Measurements from ENCODE around the gene PAPSS1.

Gene PAPSS1

DNA sequence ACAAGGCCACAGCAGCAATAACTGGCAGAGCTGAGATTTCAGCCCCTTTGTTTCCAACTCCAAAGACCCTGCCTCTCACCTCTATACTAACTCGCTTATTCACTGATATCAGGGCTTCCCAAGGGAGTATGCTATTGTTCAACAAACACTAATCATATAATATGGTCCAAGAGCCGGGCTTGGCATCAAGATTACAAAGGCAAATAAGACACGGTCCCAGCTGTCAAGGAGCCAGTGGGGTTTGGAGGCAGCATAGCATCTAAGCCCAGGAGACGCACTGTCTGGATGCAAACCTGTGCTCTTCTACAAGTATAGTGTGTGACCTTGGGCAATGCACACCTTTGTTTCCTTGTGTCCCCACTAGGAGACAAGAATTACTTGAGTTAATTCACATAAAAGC lies 28.7 kb downstream of the PAPSS1 start:
- TF ChIP-seq, protein P1, sequence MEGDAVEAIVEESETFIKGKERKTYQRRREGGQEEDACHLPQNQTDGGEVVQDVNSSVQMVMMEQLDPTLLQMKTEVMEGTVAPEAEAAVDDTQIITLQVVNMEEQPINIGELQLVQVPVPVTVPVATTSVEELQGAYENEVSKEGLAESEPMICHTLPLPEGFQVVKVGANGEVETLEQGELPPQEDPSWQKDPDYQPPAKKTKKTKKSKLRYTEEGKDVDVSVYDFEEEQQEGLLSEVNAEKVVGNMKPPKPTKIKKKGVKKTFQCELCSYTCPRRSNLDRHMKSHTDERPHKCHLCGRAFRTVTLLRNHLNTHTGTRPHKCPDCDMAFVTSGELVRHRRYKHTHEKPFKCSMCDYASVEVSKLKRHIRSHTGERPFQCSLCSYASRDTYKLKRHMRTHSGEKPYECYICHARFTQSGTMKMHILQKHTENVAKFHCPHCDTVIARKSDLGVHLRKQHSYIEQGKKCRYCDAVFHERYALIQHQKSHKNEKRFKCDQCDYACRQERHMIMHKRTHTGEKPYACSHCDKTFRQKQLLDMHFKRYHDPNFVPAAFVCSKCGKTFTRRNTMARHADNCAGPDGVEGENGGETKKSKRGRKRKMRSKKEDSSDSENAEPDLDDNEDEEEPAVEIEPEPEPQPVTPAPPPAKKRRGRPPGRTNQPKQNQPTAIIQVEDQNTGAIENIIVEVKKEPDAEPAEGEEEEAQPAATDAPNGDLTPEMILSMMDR (IDR thresholded peaks at IDR 0.05; ENCODE audit: low read depth, low read length) = no peak
- H3K4me3 ChIP-seq (ENCODE audit: low read depth, low read length) = no peak overlapping the region
- in situ Hi-C loops (cut with HindIII; ENCODE audit: low sequenced_read_pairs) = no loop called here
- no peak for DNase-seq (ENCODE audit: low read depth, low spot score)

DNA sequence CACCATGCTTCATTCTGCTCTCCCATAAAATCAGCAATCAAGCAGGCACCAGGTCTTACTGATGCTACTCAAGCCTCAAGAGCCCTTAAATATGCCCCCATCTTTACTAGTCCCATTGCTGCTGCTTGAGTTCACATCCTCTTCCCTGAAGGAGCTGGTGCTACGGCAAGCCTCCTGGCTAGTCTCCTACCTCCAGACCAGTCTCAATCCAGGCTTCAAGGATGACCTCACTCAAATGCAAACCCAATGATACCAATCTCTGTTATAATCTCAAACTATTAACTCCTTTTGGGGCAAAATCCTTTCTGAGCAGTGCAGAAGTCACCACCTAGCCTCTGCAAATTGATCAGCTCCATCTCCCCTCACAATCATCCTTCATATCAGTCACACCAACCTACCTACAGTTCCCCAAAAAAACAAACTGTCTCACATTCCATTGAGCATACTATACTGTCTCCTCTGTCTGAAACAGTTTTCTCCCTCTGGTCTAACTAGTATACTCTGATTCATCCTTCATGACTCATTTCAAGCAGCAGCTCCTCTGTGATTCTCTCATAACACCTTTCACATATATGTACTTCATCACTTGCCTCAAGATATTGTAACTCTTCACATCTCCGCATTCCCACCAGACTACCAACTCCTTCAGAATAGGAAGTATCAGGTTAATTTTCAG lies 30.0 kb downstream of the PAPSS1 start:
- in situ Hi-C loops (cut with HindIII; ENCODE audit: low sequenced_read_pairs) = no loop called here
- DNase-seq (ENCODE audit: low read depth, low spot score) = peak; percentile 86
- H3K4me3 ChIP-seq (ENCODE audit: low read depth, low read length) = no peak overlapping the region
- TF ChIP-seq, protein P1 (IDR thresholded peaks at IDR 0.05; ENCODE audit: low read depth, low read length) = no peak

DNA sequence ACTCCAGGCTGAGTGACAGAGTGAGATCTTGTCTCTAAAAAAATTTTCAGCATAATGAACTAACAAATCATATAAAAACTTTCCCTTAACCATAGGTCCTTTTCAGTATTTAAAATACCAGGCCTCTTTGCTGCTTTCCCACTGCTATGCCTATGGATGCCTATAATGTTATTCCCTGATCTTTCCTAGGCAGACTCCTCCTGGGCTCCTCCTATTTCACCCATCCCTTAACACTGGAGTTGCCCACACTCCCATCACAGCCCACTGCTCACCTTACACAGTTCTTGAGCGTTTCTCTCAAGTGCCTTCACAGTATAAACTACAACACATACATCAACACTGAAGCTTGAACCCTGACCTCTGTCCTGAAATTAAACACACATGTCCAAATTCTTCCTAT lies 31.6 kb downstream of the PAPSS1 start:
- H3K4me3 ChIP-seq (ENCODE audit: low read depth, low read length) = no peak overlapping the region
- in situ Hi-C loops (cut with HindIII; ENCODE audit: low sequenced_read_pairs) = no loop called here
- TF ChIP-seq, protein P1 (IDR thresholded peaks at IDR 0.05; ENCODE audit: low read depth, low read length) = no peak
- no peak for DNase-seq (ENCODE audit: low read depth, low spot score)

DNA sequence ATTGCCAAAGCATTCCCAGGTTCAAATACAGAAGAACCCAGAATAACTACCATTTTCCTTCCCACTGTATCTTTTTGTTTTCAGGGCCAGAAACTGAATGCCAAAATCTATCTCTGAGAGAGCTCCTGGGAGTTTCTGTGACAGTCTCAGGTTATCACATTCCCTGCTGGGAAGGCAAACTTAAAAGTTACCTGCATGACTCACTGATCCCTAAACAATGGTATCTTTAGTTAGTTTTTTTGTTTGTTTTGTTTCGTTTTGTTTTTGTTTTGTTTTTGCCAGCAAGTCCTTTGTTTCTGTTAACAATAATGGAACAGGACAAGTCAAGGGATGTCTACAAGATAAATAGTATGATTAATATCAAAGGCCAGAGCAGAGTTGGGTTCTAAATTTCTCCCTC lies 34.3 kb downstream of the PAPSS1 start:
- in situ Hi-C loops (cut with HindIII; ENCODE audit: low sequenced_read_pairs) = no loop called here
- H3K4me3 ChIP-seq (ENCODE audit: low read depth, low read length) = no peak overlapping the region
- no peak for DNase-seq (ENCODE audit: low read depth, low spot score)
- TF ChIP-seq, protein P1 (IDR thresholded peaks at IDR 0.05; ENCODE audit: low read depth, low read length) = no peak

DNA sequence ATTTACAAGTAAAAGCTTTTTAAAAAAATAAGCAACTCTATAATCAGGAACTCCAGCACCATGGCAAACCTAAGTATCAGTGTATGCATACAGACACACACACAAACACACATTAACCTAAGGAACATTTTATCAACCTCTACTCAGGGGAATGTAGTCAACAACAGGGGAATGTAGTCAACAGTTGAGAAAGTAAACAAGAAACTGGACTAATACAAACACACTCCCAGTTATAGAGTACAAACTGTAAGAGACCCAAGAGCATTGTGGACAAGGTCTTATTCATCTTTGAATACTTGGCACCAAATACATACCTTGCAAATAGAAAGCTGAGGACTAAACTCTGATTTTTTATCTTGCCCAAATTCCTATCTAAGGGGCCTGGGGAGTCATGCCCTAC lies 36.2 kb downstream of the PAPSS1 start:
- TF ChIP-seq, protein P1 (IDR thresholded peaks at IDR 0.05; ENCODE audit: low read depth, low read length) = no peak
- in situ Hi-C loops (cut with HindIII; ENCODE audit: low sequenced_read_pairs) = no loop called here
- no peak for DNase-seq (ENCODE audit: low read depth, low spot score)
- no peak overlapping the region for H3K4me3 ChIP-seq (ENCODE audit: low read depth, low read length)

DNA sequence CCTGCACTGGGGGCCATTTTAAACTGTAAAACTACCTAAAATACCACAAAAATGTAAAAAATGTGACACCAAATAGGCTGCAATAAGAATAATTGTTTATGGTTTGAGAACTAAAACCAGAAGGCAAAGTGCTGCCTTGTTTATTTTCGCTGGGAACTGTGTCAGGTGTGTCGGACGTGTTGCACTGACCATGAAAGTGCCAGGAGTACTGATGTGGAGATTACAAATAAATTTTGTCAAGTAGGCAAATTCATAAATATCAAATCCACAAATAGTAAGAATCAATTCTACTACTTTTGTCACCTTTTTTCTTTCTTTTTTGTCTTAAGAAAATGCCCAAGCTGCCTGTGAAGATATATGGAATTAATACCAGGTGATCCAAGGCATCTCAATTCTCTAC lies 37.7 kb downstream of the PAPSS1 start:
- H3K4me3 ChIP-seq (ENCODE audit: low read depth, low read length) = no peak overlapping the region
- in situ Hi-C loops (cut with HindIII; ENCODE audit: low sequenced_read_pairs) = no loop called here
- TF ChIP-seq, protein P1 (IDR thresholded peaks at IDR 0.05; ENCODE audit: low read depth, low read length) = no peak
- DNase-seq (ENCODE audit: low read depth, low spot score) = no peak

Data from astrocyte of the spinal cord (primary cell).